ELF-1 (cell line): ENCODE measurements around the gene ACTA2.
"Not testable (repeated sequence)": the region's sequence is repeated elsewhere in the genome, so short reads cannot be mapped to it uniquely, and the experiment has no call there.

Experiments
- DNase-seq: peaks from one replicate; pipeline ENCODE4 v3.0.0-alpha.2; 2016; ENCODE audit warnings: low read depth, low spot score

Gene ACTA2

GRCh38 chr10:88949912-88950837, 2.4 kb downstream of the ACTA2 start:
- DNase-seq: no peak

GRCh38 chr10:88949051-88949450, 3.5 kb downstream of the ACTA2 start:
- no peak for DNase-seq

- DNase-seq: no peak
Measured at GRCh38 chr10:88946965-88947590, 5.5 kb downstream of the ACTA2 start.

GRCh38 chr10:88946200-88946599, 6.4 kb downstream of the ACTA2 start:
- DNase-seq: no peak

- no peak for DNase-seq
Measured at GRCh38 chr10:88944813-88945212, 7.8 kb downstream of the ACTA2 start.

GRCh38 chr10:88943778-88944177, 8.8 kb downstream of the ACTA2 start:
- no peak for DNase-seq

- DNase-seq: no peak
Measured at GRCh38 chr10:88941026-88941425, 11.5 kb downstream of the ACTA2 start.

GRCh38 chr10:88938938-88939337, 13.6 kb downstream of the ACTA2 start:
- no peak for DNase-seq

- DNase-seq: no peak
Measured at GRCh38 chr10:88938039-88938438, 14.5 kb downstream of the ACTA2 start.

GRCh38 chr10:88936656-88937055, 15.9 kb downstream of the ACTA2 start:
- no peak for DNase-seq

GRCh38 chr10:88934900-88935672, 17.5 kb downstream of the ACTA2 start:
- DNase-seq: peak; percentile 82

GRCh38 chr10:88933564-88933963, 19.0 kb downstream of the ACTA2 start:
- no peak for DNase-seq

GRCh38 chr10:88932539-88933256, 19.9 kb downstream of the ACTA2 start:
- DNase-seq: peak; percentile 89

- not testable (repeated sequence) for DNase-seq
Measured at GRCh38 chr10:88932029-88932428, 20.5 kb downstream of the ACTA2 start.

GRCh38 chr10:88931548-88931947, 21.0 kb downstream of the ACTA2 start:
- no peak for DNase-seq

GRCh38 chr10:88928254-88928653, 24.3 kb downstream of the ACTA2 start:
- DNase-seq: no peak

- DNase-seq: no peak
Measured at GRCh38 chr10:88927416-88927690, 25.2 kb downstream of the ACTA2 start.

- DNase-seq: no peak
Measured at GRCh38 chr10:88926566-88927415, 25.8 kb downstream of the ACTA2 start.

- DNase-seq: no peak
Measured at GRCh38 chr10:88923520-88923919, 29.1 kb downstream of the ACTA2 start.

- DNase-seq: no peak
Measured at GRCh38 chr10:88922041-88922440, 30.5 kb downstream of the ACTA2 start.
